ENCODE results near the gene SYPL2.

The SYPL2 gene

DNA sequence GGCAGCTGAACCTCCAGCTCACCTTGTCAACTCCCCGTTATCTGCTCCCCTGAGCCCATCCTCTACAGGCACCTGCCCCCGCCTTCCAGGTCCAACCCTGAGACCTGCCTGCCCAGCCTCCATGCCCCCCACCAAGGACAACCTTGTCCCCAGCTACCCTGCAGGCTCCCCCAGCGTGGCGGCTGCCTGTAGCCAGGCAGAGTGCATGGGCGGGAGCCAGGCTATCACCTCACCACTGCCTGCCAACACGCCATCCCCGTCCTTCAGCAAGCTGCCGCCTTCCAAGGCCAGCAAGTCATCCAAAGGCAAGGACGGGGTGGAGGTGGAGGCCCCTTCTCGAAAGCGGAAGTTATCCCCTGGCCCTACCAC, 24.6 kb downstream of the SYPL2 start:
- Histone ChIP-seq H3K9me3 (ENCODE audit: control insufficient read depth, insufficient read depth, low read length) (no peaks in the 10 kb centered on the region), H3K36me3 (ENCODE audit: insufficient read depth, low read length) (no peaks in the 10 kb centered on the region; the same call in 1 of the 2 replicates), H3K4me1 (ENCODE audit: insufficient read depth, low read length) (peaks cover 4% of the 10 kb centered on the region; the same call in 1 of the 2 replicates), H3K9ac (ENCODE audit: low read depth, low read length) (no peak overlapping the region)

DNA sequence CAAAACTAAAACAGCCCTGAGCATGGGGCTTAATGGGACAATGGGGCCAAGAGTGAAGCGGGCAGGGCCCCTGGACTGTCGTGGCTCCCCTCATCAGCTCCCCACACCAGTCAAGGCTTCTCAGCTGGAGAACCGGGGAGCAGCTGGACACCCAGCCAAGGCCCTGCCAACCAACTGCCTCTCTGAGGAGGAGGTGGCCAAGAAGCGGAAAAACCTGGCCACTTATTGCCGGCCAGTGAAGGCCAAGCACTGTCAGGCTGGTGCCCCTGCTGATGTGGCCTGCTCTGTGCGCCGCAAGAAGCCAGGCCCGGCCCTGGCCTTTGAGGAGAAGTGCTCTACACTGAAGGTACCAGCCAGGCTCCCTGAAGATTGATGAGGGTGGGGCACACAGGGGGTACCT, 25.0 kb downstream of the SYPL2 start:
- no peak overlapping the region for H3K9ac ChIP-seq (ENCODE audit: low read depth, low read length)

DNA sequence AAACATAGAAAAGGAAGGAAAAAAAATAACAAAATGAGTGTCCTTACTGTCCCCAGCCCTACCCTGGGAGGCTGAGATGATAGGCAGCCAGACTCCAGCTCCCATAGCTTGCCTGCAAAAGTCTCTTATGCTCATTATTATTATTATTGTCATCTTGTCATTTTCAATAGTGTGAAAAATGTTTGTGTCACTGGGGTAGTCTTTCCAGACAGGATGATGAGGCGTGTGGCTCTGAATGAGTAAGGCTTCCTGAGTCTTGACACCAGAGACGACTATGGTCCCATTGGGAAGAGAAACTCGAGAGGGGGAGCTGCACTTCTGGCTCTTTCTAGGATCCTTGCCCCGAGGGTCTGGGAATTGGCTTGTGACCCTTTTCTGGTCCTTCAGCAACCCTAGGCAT, 26.4 kb downstream of the SYPL2 start:
- Histone ChIP-seq H3K36me3 (ENCODE audit: insufficient read depth, low read length) (no peaks in the 10 kb centered on the region; the same call in 1 of the 2 replicates), H3K9me3 (ENCODE audit: control insufficient read depth, insufficient read depth, low read length) (no peaks in the 10 kb centered on the region), H3K9ac (ENCODE audit: low read depth, low read length) (no peak overlapping the region), H3K4me1 (ENCODE audit: insufficient read depth, low read length) (peaks cover 9% of the 10 kb centered on the region)

More for the DNA sequence above, 25.0 kb downstream of the SYPL2 start:
- Histone ChIP-seq H3K4me1 (ENCODE audit: insufficient read depth, low read length) (peaks cover 4% of the 10 kb centered on the region; the same call in 1 of the 2 replicates), H3K36me3 (ENCODE audit: insufficient read depth, low read length) (no peaks in the 10 kb centered on the region; the same call in 1 of the 2 replicates), H3K9me3 (ENCODE audit: control insufficient read depth, insufficient read depth, low read length) (no peaks in the 10 kb centered on the region)

DNA sequence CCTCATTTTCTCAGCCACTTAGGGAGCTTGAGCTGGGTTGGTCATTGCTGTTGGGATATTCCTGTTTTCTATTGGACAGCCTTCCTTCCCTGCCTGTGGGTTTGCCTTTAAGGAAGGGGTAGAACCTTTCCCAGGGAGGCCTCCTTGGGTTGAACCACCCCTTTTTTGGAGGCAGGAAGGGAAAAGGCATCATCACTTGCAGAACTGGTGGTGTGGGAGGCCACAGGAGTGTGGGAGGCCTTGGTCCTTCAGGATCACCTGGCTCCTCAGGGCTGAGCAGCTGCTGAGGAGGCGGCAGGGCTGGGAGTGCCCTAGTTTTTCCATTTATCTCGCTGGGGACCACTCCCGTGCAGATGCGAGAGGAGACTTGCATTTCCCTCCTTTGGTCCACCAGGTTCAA, 26.9 kb downstream of the SYPL2 start:
- H3K4me1 ChIP-seq (ENCODE audit: insufficient read depth, low read length), result peaks cover 11% of the 10 kb centered on the region
- H3K9ac ChIP-seq (ENCODE audit: low read depth, low read length), result peak overlapping the region; percentile 96; the same call in 1 of the 2 replicates
- H3K9me3 ChIP-seq (ENCODE audit: control insufficient read depth, insufficient read depth, low read length), result no peaks in the 10 kb centered on the region
- H3K36me3 ChIP-seq (ENCODE audit: insufficient read depth, low read length), result no peaks in the 10 kb centered on the region; the same call in 1 of the 2 replicates

DNA sequence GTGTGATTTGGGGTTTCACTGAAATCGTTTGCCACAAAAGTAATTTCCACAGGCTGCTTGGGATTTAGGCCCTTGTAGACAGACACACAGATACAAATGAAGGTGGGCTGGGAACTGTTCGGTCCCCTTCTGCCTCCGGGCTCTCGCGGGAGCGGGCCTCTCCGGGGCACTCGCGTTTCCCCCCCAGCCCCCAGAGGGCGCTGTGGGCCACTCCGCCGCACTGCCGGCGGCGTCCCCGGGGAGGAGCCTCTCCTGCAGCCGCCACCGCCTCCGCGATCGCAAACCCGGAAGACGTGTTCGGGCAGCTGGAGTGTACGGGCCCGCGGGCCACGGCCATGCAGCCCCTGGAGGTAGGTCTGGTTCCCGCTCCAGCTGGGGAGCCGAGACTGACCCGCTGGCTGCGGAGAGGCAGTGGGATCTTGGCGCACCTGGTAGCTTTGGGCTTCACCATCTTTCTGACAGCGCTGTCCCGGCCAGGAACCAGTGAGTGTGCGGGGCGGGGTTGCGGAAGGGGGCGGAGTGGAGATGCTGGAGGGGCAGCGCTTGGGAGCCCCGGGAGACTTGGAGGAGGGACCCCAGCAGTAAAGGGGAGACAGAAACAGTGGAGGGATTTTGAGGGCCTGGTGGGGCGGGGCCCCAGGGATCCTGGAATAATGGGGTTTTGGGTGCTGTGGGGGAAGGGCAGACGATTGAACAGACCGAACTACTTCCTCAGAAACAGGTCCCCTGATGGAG, 27.6 kb downstream of the SYPL2 start, which contains the start of gene CYB561D1:
TSS of gene CYB561D1 (plus strand) at position 290 of the 735 bp plus-strand sequence. CDS start at position 336, 46 bp downstream.
- no peaks in the 10 kb centered on the region for H3K9me3 ChIP-seq (ENCODE audit: control insufficient read depth, insufficient read depth, low read length)
- H3K36me3 ChIP-seq (ENCODE audit: insufficient read depth, low read length), result no peaks in the 10 kb centered on the region; the same call in 1 of the 2 replicates
- H3K9ac ChIP-seq (ENCODE audit: low read depth, low read length), result peak within 1 kb of the TSS; percentile 96
- H3K4me1 ChIP-seq (ENCODE audit: insufficient read depth, low read length), result peaks cover 17% of the 10 kb centered on the region

DNA sequence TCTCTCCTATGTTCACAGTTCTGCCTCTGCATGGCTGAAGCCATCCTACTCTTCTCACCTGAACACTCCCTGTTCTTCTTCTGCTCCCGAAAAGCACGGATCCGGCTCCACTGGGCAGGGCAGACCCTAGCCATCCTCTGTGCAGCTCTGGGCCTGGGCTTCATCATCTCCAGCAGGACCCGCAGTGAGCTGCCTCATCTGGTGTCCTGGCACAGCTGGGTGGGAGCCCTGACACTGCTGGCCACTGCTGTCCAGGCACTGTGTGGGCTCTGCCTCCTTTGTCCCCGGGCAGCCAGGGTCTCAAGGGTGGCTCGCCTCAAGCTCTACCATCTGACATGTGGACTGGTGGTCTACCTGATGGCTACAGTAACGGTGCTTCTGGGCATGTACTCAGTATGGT, 29.4 kb downstream of the SYPL2 start:
- Histone ChIP-seq H3K4me1 (ENCODE audit: insufficient read depth, low read length) (peaks cover 19% of the 10 kb centered on the region), H3K9ac (ENCODE audit: low read depth, low read length) (no peak overlapping the region), H3K9me3 (ENCODE audit: control insufficient read depth, insufficient read depth, low read length) (no peaks in the 10 kb centered on the region), H3K36me3 (ENCODE audit: insufficient read depth, low read length) (no peaks in the 10 kb centered on the region)

DNA sequence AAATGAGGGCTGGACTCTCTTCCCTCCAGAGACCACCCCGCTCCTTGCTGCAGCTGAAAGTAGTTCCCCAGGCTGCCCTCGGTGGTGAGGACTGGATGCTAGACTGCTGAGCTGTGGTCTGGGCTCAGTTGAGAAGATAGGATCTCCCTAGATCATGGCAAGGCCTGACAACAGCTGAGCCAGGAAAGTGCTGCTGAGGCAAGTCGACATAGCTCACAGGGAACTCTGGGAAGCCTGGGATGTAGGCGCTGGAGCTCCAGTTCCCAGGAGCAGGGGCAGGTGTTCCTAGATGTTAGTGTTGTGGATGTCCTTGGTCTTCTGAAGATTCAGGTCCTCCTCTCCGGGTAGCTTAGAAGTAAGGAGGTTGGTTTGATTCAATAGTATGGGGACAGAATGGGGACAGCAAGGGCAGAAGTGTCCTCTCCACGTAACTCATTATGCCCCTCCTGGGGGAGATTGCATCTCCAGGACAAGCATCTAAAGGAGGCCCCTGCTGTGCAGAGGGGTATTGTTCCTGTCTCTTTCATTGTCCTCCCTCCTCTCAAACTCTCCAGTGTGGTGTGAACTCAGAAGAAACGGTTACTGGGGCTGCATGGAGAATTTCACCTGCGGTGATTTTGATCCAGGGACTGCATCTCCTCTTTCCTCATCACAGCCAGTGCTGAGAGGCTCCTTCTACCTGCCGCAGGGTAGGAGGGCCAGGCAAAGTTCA, 31.3 kb downstream of the SYPL2 start:
- no peaks in the 10 kb centered on the region for H3K36me3 ChIP-seq (ENCODE audit: insufficient read depth, low read length)
- H3K9ac ChIP-seq (ENCODE audit: low read depth, low read length), result no peak overlapping the region
- peaks cover 19% of the 10 kb centered on the region for H3K4me1 ChIP-seq (ENCODE audit: insufficient read depth, low read length)

DNA sequence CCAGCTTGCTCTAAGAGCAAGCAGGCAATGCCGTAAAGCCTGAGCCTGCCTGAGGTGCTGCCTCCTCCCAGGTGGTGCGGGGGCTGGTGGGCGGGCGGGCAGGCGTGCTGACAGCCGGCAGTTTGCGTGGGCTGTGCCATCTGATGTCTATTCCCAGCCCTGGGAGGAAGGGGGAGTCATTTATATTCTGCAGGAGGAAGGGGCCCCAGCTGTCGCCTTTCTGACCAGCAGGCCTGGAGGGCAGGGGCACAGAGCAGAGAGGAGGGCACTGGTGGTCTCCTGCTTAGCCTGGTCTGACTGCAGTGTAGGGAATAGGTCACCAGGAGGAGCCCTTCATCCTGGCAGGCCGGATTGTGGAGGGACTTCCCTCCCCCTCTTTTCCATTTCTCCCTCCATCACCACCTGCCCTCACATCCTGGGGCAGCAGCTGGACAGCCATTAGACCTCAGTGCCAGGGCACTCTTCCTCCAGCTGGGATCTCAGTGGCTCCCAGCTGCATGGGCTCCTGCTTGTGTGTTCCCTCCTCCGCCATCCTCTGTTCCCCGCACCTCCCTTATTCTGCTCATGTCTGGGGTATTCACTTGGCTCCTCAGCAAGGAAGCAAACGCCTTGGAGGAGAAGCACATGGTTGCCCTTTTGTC, 31.9 kb downstream of the SYPL2 start:
- Histone ChIP-seq H3K36me3 (ENCODE audit: insufficient read depth, low read length) (no peaks in the 10 kb centered on the region), H3K9me3 (ENCODE audit: control insufficient read depth, insufficient read depth, low read length) (no peaks in the 10 kb centered on the region), H3K4me1 (ENCODE audit: insufficient read depth, low read length) (peaks cover 19% of the 10 kb centered on the region), H3K9ac (ENCODE audit: low read depth, low read length) (no peak overlapping the region)

More for the DNA sequence above, 31.3 kb downstream of the SYPL2 start:
- no peaks in the 10 kb centered on the region for H3K9me3 ChIP-seq (ENCODE audit: control insufficient read depth, insufficient read depth, low read length)

DNA sequence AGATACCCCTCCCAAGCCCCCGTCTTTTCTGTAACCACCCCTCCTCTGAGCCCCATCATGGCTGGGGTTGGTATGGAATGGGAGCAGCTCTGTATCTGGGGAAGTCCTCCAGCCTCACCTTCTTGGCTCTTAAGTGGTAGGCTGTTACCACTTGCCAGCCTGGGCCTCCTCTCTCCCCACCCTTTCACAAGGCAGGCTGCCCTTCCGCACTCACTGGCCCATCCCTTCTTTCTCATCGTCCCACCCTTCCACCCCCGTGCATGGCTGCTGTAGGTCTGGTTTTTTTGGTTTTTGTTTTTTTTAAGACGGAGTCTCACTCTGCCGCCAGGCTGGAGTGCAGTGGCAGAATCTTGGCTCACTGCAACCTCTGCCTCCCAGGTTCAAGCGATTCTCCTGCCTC, 32.7 kb downstream of the SYPL2 start:
- no peak overlapping the region for H3K9ac ChIP-seq (ENCODE audit: low read depth, low read length)
- H3K9me3 ChIP-seq (ENCODE audit: control insufficient read depth, insufficient read depth, low read length), result no peaks in the 10 kb centered on the region
- peaks cover 15% of the 10 kb centered on the region for H3K4me1 ChIP-seq (ENCODE audit: insufficient read depth, low read length)
- H3K36me3 ChIP-seq (ENCODE audit: insufficient read depth, low read length), result no peaks in the 10 kb centered on the region

DNA sequence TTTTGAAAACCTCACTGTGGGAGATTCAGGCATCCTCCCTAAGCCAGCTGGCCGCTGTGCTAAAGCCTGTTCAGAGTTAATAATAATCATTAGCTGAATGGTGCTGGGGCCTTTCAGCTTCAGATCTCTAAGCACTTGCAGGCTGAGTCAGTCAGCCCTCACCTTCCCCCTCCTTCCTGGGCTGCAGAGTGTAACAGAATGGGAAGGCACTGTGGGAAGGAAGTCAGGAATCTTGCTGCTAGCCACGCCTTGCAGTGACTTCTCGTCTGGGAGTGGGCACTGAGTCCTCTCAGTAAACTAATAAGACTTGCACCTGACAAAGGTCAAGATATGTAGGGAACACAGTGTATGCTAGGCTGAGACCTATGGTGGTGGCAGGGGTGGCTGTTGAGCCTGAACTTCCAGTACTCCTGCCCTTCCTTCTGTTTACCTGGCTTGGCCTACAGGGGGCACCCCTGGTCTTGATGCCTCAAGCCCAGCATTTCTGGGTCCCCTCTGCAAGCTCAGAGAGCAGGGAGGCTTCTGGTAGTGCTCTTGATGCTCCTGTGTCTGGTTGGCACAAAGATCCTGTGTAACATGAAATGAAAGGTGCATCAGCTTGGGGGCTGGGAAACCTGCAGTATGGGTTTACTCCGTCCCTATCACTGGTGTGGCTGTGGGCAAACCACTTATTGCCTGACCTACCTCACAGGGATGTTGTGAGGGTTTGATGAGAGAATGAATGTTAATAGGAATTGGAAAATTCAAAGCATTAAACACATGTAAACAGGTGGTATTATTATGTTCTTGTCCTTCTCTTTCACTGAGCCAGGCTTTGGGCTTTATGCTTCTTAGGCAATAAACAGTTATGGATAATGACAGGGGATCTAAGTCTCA, 33.6 kb downstream of the SYPL2 start:
- H3K4me1 ChIP-seq (ENCODE audit: insufficient read depth, low read length), result peaks cover 15% of the 10 kb centered on the region
- H3K9ac ChIP-seq (ENCODE audit: low read depth, low read length), result no peak overlapping the region
- H3K9me3 ChIP-seq (ENCODE audit: control insufficient read depth, insufficient read depth, low read length), result no peaks in the 10 kb centered on the region
- no peaks in the 10 kb centered on the region for H3K36me3 ChIP-seq (ENCODE audit: insufficient read depth, low read length)

DNA sequence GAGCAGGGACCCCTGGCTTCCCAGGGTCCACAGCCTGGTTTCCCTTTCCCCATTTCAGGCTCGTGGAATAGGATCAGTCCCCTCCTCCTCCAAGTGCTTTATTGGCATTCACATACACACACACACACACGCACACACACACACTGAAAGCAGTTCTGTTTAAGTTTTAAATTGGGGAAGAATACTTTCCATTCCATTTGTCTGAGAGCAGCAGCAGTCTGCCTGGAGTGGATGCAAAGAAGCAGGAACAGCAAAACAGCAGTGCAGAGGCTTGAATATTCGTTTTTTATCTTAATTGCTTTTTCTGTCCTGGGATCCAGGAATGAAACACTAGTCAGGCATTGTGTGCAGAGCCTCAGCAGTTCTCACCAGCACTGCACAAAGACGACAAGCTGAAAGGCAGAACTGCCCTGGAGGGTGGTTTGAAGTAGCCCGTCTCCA, 34.6 kb downstream of the SYPL2 start:
- Histone ChIP-seq H3K4me1 (ENCODE audit: insufficient read depth, low read length) (peaks cover 15% of the 10 kb centered on the region), H3K36me3 (ENCODE audit: insufficient read depth, low read length) (no peaks in the 10 kb centered on the region), H3K9ac (ENCODE audit: low read depth, low read length) (no peak overlapping the region), H3K9me3 (ENCODE audit: control insufficient read depth, insufficient read depth, low read length) (no peaks in the 10 kb centered on the region)

DNA sequence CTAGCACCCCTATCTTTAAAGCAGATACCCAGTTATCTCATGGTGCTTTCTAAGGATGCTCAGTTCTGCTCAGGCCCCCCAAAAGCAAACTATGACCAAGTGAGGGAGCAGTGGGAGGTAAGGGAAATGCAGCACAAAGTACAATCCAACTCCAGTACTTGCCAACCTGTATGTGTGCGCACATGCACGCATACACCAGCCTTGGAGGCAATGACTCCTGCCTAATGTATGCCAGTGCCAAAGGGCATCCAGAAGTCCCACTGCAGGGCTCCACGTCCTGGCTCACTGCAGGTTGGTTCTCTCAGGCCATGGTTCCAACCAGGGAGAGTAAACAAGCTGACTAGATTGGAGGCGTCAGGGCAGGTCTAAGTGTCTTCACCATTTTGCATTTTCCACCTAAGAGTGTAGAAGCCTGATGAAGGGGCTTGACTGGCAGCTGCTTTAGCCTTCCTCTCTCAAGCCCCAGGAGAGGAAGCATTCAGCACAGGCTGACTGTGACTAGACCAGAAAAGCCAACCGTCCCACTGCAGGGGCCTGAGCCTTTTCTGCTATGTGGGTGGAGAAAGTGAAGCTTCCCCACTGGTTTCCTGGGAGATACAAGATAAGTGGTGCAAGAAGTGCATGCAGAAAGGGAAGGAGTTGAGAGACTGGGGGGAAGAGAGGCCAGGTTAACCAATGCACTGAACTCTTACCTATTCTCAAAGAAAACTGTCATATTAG, 35.5 kb downstream of the SYPL2 start:
- H3K9ac ChIP-seq (ENCODE audit: low read depth, low read length), result no peak overlapping the region
- no peaks in the 10 kb centered on the region for H3K9me3 ChIP-seq (ENCODE audit: control insufficient read depth, insufficient read depth, low read length)
- no peaks in the 10 kb centered on the region for H3K36me3 ChIP-seq (ENCODE audit: insufficient read depth, low read length)
- peaks cover 15% of the 10 kb centered on the region for H3K4me1 ChIP-seq (ENCODE audit: insufficient read depth, low read length)

DNA sequence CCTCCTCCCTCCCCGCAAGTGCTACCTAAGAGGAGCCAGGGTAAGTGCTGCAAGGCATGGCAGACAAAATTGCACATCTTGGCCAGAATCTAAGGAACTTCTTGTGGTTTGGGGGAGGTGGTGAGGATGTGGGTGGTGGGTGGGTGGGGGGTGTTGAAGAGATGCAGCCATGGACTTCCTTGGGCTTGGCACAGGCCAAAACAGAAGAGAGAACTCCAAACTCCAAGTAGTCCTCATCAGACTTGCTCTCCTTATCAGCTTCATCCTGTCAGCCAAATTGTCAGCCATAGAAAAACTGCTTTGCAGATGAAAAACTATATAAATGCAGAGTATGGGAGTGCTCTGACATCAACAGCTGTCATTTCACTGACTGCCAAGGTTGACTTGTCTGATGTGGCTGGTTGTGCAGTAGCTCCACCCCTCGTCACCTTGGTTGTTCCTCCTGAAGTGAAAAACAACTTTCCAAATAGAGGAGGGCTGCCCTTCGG, 36.1 kb downstream of the SYPL2 start:
- H3K4me1 ChIP-seq (ENCODE audit: insufficient read depth, low read length), result peaks cover 14% of the 10 kb centered on the region

More for the DNA sequence above, 36.1 kb downstream of the SYPL2 start:
- no peaks in the 10 kb centered on the region for H3K36me3 ChIP-seq (ENCODE audit: insufficient read depth, low read length)
- no peak overlapping the region for H3K9ac ChIP-seq (ENCODE audit: low read depth, low read length)
- no peaks in the 10 kb centered on the region for H3K9me3 ChIP-seq (ENCODE audit: control insufficient read depth, insufficient read depth, low read length)
